Peyer's patch (tissue), 4 donors: ENCODE measurements around the gene LPAR2.

Experiments used
- POLR2A ChIP-seq, 2 donors: fragments of 450-650 bp; IDR thresholded peaks; one replicate each; pipeline ENCODE4 v1.5.1; 2017; ENCODE audit warnings: antibody characterized with exemption in 2 of 2, mild to moderate bottlenecking in 2 of 2, moderate library complexity in 2 of 2
- TF ChIP-seq, protein P1 (sequence below), 6 experiments: fragments of 450-650 bp in 4 of 6; fragments of 200-600 bp in 2 of 6; sonication (generic) in 1 of 6; IDR thresholded peaks; one replicate each; pipeline ENCODE4 v1.5.1; 2017 to 2019; ENCODE audit warnings: antibody characterized with exemption in 6 of 6, mild to moderate bottlenecking in 3 of 6, moderate library complexity in 1 of 6

- TF ChIP-seq, protein P1, sequence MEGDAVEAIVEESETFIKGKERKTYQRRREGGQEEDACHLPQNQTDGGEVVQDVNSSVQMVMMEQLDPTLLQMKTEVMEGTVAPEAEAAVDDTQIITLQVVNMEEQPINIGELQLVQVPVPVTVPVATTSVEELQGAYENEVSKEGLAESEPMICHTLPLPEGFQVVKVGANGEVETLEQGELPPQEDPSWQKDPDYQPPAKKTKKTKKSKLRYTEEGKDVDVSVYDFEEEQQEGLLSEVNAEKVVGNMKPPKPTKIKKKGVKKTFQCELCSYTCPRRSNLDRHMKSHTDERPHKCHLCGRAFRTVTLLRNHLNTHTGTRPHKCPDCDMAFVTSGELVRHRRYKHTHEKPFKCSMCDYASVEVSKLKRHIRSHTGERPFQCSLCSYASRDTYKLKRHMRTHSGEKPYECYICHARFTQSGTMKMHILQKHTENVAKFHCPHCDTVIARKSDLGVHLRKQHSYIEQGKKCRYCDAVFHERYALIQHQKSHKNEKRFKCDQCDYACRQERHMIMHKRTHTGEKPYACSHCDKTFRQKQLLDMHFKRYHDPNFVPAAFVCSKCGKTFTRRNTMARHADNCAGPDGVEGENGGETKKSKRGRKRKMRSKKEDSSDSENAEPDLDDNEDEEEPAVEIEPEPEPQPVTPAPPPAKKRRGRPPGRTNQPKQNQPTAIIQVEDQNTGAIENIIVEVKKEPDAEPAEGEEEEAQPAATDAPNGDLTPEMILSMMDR (IDR thresholded peaks at IDR 0.05): no peak
- no peak for TF ChIP-seq POLR2A (IDR thresholded peaks at IDR 0.05)
Observed at GRCh38 chr19:19670070-19670551, 42.1 kb upstream of the LPAR2 start.
